Kidney epithelial cell (primary cell): ENCODE measurements around the gene MALRD1. TPM values are rescaled to one million over a fixed set of nuclear protein-coding genes. Genes with fewer than 3 reads are reported as not detected.

Experiments used
- DNase-seq: peaks from one replicate; pipeline ENCODE4 v3.0.0-alpha.2; 2010; ENCODE audit warnings: low read depth
- H3K27me3 ChIP-seq: 2 replicates; pipeline ENCODE4 v1.6.0; 2011; ENCODE audit warnings: low read length; ENCODE audit not compliant: control insufficient read depth, insufficient read depth
- H3K36me3 ChIP-seq: 2 replicates; pipeline ENCODE4 v1.5.1; 2011; ENCODE audit warnings: low read length; ENCODE audit not compliant: control insufficient read depth, insufficient read depth
- H3K4me3 ChIP-seq: 2 replicates; pipeline ENCODE4 v1.5.1; 2011; ENCODE audit warnings: low read depth, mild to moderate bottlenecking, control low read depth, low read length
- total RNA-seq: library from RNA; depleted of rRNA; stranded (reverse); fragments of >200 nt; gene quantifications from 2 replicates; pipeline ENCODE4 v1.2.3, GENCODE V29; 2015
- TF ChIP-seq, protein P1 (sequence below): IDR thresholded peaks from 2 replicates; pipeline ENCODE4 v1.5.1; 2011; ENCODE audit warnings: mild to moderate bottlenecking, moderate library complexity, low read length, control low read depth, inconsistent platforms; ENCODE audit not compliant: insufficient read depth, poor library complexity, severe bottlenecking

The MALRD1 gene
- total RNA-seq, 1 donor from 2014 or later, result 0.08 TPM

DNA sequence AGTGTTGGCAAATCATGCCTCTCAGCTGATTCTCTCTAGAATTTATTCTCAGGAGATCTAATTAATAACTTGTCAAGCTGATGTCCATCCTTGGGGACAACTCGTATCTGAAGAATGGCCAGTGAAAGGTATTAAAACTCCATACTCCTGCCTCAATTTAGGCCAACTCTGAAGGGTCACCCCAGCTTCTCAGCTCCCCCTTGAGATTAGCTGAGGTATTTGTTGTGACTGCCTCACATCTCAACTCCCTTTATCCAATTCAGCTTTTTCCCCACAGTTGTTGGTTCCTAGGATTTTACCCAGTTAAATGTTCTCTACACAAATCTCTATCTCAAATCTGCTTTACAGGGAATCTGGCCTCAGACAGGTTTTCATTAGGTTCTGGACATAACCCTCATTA lies 182.4 kb downstream of the MALRD1 start:
- DNase-seq, result no peak
- Histone ChIP-seq H3K4me3 (no peak overlapping the region), H3K36me3 (no peaks in the 10 kb centered on the region), H3K27me3 (no peaks in the 10 kb centered on the region)
- TF ChIP-seq, protein P1, sequence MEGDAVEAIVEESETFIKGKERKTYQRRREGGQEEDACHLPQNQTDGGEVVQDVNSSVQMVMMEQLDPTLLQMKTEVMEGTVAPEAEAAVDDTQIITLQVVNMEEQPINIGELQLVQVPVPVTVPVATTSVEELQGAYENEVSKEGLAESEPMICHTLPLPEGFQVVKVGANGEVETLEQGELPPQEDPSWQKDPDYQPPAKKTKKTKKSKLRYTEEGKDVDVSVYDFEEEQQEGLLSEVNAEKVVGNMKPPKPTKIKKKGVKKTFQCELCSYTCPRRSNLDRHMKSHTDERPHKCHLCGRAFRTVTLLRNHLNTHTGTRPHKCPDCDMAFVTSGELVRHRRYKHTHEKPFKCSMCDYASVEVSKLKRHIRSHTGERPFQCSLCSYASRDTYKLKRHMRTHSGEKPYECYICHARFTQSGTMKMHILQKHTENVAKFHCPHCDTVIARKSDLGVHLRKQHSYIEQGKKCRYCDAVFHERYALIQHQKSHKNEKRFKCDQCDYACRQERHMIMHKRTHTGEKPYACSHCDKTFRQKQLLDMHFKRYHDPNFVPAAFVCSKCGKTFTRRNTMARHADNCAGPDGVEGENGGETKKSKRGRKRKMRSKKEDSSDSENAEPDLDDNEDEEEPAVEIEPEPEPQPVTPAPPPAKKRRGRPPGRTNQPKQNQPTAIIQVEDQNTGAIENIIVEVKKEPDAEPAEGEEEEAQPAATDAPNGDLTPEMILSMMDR, result no peak

DNA sequence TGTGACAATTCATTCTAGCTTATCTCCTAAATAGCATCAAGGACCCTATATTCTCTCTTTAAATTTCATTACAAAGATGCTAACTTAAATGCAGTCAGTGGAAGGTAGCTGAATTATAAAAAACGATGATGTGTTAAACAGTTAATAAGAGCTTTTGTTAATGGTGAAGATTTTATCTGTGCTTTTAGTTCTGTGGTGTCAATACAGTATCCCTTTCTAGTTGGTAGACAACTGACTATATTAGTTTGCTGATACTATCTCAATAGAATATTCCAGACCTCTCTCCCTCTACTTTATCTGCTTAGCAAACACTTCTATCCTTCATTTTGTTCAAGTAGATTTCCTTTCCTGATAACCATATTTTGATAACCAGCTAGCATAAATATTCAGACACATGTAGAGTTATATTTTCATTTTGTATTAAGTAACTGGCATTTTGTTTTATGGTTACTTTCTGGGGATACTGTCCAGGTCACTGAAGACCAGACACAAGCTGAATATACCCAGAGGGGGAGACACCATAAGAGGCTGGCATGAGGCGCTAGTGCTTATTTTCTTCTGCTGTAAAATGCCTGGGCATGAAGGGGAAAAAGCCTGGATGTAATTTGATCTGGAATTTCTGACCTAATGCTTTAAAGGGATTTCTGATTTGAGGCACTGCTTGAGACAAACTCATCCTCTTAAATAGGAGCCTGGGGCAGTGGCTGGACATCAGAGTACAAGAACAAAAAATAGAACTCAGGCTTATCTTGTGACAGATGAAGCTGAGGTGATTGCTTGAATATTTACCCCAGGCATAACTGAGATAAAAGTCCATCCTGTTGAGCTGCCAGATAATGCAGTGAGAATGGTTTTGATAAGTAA lies 197.5 kb downstream of the MALRD1 start:
- H3K27me3 ChIP-seq, result no peaks in the 10 kb centered on the region
- TF ChIP-seq, protein P1, result no peak
- no peak for DNase-seq
- H3K4me3 ChIP-seq, result no peak overlapping the region
- no peaks in the 10 kb centered on the region for H3K36me3 ChIP-seq

DNA sequence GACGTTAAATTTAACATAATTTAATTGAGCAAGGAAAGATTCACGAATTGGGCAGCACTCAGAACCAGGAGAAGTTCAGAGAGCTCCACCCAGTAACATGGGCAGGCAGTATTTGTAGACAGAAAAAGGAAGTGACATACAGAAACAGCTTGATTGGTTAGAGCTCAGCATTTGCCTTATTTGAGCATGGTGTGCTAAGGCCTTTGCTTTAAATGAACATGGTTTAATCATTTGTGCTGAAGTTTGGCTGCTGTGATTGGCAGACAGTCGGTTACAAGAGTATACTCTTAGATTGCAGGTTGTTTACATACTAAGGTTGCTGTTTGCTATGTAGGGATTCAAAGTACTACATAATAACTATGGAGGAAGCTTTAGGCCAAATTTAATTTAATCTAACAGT lies 199.2 kb downstream of the MALRD1 start:
- TF ChIP-seq, protein P1, result no peak
- Histone ChIP-seq H3K36me3 (no peaks in the 10 kb centered on the region), H3K4me3 (no peak overlapping the region), H3K27me3 (no peaks in the 10 kb centered on the region)
- no peak for DNase-seq

DNA sequence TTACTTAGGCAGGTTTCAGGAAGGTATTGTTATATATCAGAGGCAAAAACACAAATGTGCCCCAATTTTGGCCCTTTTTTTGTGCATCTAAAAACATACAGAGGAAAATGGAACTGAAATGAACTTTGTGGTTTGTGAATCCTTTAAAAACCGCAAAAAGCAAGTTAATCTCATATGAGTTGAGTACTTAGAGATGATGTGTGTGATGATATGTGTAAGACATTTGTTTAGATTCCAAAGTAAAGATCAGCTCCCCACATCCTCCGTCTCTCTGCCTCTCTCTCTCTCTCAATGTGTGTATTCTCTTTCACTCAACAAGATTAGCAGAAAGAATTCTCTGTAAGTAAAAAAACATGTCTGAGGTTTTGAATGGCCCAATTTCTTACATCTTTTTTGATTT lies 201.9 kb downstream of the MALRD1 start:
- no peaks in the 10 kb centered on the region for H3K27me3 ChIP-seq
- H3K36me3 ChIP-seq, result no peaks in the 10 kb centered on the region
- TF ChIP-seq, protein P1, result no peak
- DNase-seq, result no peak
- H3K4me3 ChIP-seq, result no peak overlapping the region

DNA sequence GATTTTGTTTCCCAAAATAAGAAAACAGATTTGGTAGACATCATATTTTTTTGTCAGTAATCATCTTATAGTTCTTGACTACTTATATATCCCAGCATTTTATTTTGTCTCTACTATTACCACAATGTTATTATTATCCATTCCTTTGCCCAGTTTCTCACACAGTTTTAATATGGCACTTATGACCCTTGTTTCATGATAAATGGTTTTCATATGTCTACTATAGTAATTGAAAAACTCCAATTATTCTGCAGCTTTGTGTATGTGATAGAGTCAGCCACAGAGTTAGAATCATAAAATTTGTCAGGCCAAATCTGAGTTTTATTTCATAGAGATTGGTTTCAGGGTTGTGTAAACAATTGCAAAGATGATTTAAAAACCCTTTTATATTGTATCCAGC lies 203.9 kb downstream of the MALRD1 start:
- TF ChIP-seq, protein P1, result no peak
- H3K27me3 ChIP-seq, result no peaks in the 10 kb centered on the region
- no peak for DNase-seq
- no peaks in the 10 kb centered on the region for H3K36me3 ChIP-seq
- H3K4me3 ChIP-seq, result no peak overlapping the region

DNA sequence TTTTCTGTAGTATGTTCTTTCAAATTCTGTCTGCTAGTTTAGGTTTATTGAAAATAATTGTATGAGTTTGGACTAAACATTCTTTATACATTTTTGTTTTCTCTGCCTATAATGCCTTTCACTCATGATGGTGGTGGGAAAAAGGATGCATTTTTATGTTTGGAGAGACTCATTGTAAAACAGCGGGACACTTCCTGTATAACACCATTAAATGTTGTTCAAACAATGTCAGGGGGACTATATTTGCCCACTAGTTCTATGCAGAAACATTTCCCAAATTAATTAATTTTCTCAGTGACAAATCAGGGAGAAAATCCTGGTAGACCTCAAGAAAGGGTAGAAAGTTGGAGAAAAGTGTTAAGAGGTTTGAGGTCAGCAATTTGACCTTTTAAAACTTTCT lies 207.7 kb downstream of the MALRD1 start:
- Histone ChIP-seq H3K4me3 (no peak overlapping the region), H3K36me3 (no peaks in the 10 kb centered on the region), H3K27me3 (no peaks in the 10 kb centered on the region)
- no peak for DNase-seq
- TF ChIP-seq, protein P1, result no peak
